Calu3 (cell line): ENCODE measurements around the gene CTNNBIP1. TPM values are rescaled to one million over a fixed set of nuclear protein-coding genes. Genes with fewer than 3 reads are reported as not detected.

Experiments used
- BruUV-seq: library from RNA; stranded (reverse); fragments of 400-500 nt; replicated peaks from 2 replicates; lab custom pipeline; 2021; lab: Mats Ljungman, UMichigan
- CTCF ChIA-PET: fragments of 300-600 bp; sonication (Branson Sonifier 250); formaldehyde crosslinking; loops from one replicate; lab custom pipeline; 2022; ENCODE audit warnings: antibody characterized with exemption; lab: Charles Lee
- DNase-seq: peaks from one replicate; pipeline ENCODE4 v3.0.0; 2022
- H3K27ac Mint-ChIP-seq: one replicate; pipeline ENCODE4 v1.8.0; 2022; ENCODE audit warnings: mixed read lengths; ENCODE audit not compliant: unreplicated experiment
- H3K27me3 Mint-ChIP-seq: one replicate; pipeline ENCODE4 v1.8.0; 2022; ENCODE audit warnings: mixed read lengths; ENCODE audit not compliant: unreplicated experiment
- H3K36me3 Mint-ChIP-seq: one replicate; pipeline ENCODE4 v1.8.0; 2022; ENCODE audit warnings: mild to moderate bottlenecking, moderate library complexity, mixed read lengths; ENCODE audit not compliant: insufficient read depth, unreplicated experiment
- H3K4me1 Mint-ChIP-seq: one replicate; pipeline ENCODE4 v1.8.0; 2022; ENCODE audit warnings: mild to moderate bottlenecking, low read depth, mixed read lengths; ENCODE audit not compliant: unreplicated experiment
- H3K4me3 Mint-ChIP-seq: one replicate; pipeline ENCODE4 v1.8.0; 2022; ENCODE audit warnings: mild to moderate bottlenecking, low read depth, moderate library complexity, mixed read lengths; ENCODE audit not compliant: unreplicated experiment
- H3K9me3 Mint-ChIP-seq: one replicate; pipeline ENCODE4 v1.8.0; 2022; ENCODE audit warnings: low read depth, mixed read lengths; ENCODE audit not compliant: unreplicated experiment
- intact Hi-C: fragments of 100-400 bp; cut with micrococcal nuclease; formaldehyde crosslinking; loops from one replicate; pipeline ENCODE4 v1.10.0; 2022; ENCODE audit not compliant: unreplicated experiment
- total RNA-seq: library from RNA; stranded (reverse); gene quantifications from 2 replicates; pipeline ENCODE4 v1.2.3, GENCODE V29; 2022
- TF ChIP-seq, protein P1 (sequence below): fragments of 200-600 bp; IDR thresholded peaks from one replicate; pipeline ENCODE4 v1.8.0; 2022; ENCODE audit warnings: antibody characterized with exemption; ENCODE audit not compliant: unreplicated experiment

CTNNBIP1 gene
- total RNA-seq, 1 experiment from 2014 or later: 11.8 TPM

DNA sequence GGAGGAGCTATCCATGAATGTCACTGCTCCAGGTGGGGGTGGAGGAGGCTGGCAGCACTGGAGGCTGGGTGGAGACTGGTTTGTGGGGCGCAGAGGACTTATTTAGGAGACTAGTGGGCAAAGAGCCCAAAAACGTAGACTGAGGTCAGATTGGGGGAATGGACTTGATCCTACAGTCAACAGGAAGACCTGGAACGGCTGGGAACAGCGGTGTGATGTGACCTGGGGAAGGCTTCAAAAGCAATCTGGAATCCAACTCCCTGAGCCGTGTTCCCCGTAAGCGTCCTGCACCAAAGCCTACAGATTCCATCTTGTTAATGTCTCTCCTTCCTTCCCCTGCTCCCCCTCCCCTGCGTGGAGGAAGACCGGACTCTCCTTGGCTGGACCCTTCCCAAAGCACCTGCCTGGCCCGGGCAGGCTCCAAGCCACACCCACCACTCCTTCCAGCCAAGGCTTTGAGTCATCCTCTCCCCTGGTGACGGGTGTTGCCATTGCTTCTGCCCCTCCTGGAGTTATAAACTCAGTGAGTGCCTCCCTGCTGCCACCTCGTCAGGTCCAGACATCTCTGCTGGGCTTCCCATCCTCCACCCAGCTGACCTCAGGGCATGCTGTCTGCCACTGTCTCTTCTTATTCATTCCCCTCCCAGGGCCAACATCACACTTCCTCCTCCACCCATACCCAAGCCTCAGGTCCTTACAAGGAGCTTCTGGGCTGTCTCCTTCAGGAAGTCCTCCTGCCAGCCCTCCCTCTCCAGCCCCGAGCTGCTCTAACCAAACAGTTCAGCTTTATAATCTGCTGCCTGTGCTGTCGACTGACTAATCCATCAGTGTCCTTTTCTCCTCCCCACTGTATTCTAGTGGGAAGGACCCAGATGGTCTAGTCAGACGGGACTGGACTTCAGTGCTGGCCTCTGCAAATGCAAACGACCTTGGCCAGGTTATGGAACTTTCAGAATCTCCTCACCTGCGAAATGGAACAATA, 84.7 kb downstream of the CTNNBIP1 start:
- CTCF ChIA-PET: interaction anchor here (0.5 to 0.7 kb wide), 2 partner anchors 40 to 198 kb away, joined by 3 to 4 read pairs; no protein-coding TSS in a partner anchor
- DNase-seq: peak; percentile 82

DNA sequence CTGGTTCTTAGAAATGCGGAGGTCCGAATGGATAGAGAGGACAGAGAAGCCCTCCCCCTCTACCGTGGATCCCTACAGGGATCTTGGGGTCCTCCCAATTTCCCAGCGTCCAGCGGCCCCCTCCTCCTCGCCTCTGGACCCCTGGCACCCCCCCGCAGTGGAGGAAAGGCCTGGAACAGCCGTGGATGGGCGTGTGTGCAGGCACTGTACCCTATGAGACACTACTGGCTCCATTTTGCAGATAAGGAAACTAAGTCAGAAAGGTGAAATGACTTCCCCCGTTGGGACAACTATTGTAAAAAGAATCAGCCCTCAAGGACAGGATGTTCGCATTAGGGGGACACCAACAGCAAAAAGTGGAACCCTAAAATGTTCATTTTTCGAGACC, 85.4 kb downstream of the CTNNBIP1 start:
- CTCF ChIA-PET: no interaction called here
- Mint-ChIP-seq H3K9me3 (no peaks in the 10 kb centered on the region), H3K27ac (peak overlapping the region; percentile 79), H3K4me1 (peaks cover 19% of the 10 kb centered on the region), H3K27me3 (no peaks in the 10 kb centered on the region), H3K36me3 (peaks cover 35% of the 10 kb centered on the region), H3K4me3 (peak overlapping the region; percentile 77)
- intact Hi-C loops: loop anchor here (5.0 kb wide), 1 partner anchor 43 kb away; no protein-coding TSS in a partner anchor
- TF ChIP-seq, protein P1, sequence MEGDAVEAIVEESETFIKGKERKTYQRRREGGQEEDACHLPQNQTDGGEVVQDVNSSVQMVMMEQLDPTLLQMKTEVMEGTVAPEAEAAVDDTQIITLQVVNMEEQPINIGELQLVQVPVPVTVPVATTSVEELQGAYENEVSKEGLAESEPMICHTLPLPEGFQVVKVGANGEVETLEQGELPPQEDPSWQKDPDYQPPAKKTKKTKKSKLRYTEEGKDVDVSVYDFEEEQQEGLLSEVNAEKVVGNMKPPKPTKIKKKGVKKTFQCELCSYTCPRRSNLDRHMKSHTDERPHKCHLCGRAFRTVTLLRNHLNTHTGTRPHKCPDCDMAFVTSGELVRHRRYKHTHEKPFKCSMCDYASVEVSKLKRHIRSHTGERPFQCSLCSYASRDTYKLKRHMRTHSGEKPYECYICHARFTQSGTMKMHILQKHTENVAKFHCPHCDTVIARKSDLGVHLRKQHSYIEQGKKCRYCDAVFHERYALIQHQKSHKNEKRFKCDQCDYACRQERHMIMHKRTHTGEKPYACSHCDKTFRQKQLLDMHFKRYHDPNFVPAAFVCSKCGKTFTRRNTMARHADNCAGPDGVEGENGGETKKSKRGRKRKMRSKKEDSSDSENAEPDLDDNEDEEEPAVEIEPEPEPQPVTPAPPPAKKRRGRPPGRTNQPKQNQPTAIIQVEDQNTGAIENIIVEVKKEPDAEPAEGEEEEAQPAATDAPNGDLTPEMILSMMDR: no peak
- no TSS peak for BruUV-seq
- no peak for DNase-seq

More for the DNA sequence above, 84.7 kb downstream of the CTNNBIP1 start:
- Mint-ChIP-seq H3K4me1 (peaks cover 19% of the 10 kb centered on the region), H3K27me3 (no peaks in the 10 kb centered on the region), H3K4me3 (peak overlapping the region; percentile 77), H3K9me3 (no peaks in the 10 kb centered on the region), H3K27ac (peak overlapping the region; percentile 79), H3K36me3 (peaks cover 35% of the 10 kb centered on the region)
- TF ChIP-seq, protein P1: no peak
- intact Hi-C loops: loop anchor here (5.0 kb wide), 1 partner anchor 42 kb away; no protein-coding TSS in a partner anchor
- no TSS peak for BruUV-seq

DNA sequence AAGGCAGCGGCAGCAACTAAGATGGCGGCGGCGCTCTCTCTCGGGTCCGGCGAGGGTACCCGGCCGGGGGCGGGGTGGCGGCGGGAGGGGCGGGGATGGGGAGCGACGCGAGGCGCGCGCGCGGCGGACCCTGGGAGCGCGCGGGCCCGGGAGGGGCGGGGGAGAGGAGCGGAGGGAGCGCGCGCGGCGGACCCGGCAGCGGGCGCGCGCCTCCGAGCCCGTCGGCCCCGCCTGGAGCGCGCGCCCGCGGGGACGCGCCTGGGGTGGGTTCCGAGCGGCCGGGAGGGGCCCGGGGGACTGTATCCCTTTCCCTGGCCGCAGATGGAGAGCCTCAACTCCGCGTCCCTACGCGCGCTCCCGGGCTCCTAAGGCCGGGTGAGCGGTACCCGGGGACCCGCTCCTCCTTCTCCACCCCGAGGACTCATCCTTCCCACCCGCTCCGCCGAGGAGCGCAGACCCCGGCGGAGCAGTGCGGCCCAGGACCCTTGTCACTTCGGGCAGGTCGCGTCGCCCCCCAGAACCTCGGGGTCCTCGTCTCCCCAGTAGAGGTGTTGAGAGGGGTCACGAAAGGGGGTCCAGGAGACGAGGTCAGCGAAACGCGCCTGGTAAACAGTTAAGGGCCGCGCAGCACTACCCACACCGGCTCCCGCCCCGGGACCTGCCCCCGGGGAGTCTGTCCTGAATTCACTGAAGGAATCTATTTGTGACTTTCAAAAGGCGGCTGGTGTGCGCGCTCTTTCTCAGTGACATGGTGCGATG, 85.9 kb downstream of the CTNNBIP1 start, which contains the start of gene CLSTN1:
TSS of gene CLSTN1 (minus strand) at position 23 of the 759 bp plus-strand sequence. CDS start 232 bp downstream, outside the sequence.
- no peaks in the 10 kb centered on the region for H3K9me3 Mint-ChIP-seq
- TF ChIP-seq, protein P1: no peak
- CTCF ChIA-PET: no interaction called here
- peaks cover 35% of the 10 kb centered on the region for H3K36me3 Mint-ChIP-seq
- peaks cover 19% of the 10 kb centered on the region for H3K4me1 Mint-ChIP-seq
- intact Hi-C loops: no loop called here
- DNase-seq: peak; percentile 84
- BruUV-seq: no TSS peak
- H3K27me3 Mint-ChIP-seq: no peaks in the 10 kb centered on the region
- H3K27ac Mint-ChIP-seq: peak within 1 kb of the TSS; percentile 79
- H3K4me3 Mint-ChIP-seq: peak within 1 kb of the TSS; percentile 77

DNA sequence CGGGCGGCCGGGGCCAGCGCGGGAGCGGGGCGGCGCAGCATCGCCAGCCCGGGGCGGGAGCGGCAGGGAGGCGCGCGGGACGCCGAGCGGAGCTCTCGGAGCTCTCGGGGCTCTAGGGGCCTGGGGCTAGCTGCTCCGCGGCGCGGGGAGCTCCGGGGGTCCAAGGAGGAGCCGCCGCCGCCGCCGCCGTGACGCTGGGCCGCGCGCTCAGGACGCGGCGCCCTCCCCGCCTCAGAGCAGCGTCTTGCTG, 86.5 kb downstream of the CTNNBIP1 start:
- no peak overlapping the region for H3K27ac Mint-ChIP-seq
- DNase-seq: no peak
- CTCF ChIA-PET: no interaction called here
- BruUV-seq: no TSS peak
- no peaks in the 10 kb centered on the region for H3K27me3 Mint-ChIP-seq
- H3K9me3 Mint-ChIP-seq: no peaks in the 10 kb centered on the region
- peaks cover 35% of the 10 kb centered on the region for H3K36me3 Mint-ChIP-seq
- peak overlapping the region; percentile 77 for H3K4me3 Mint-ChIP-seq
- H3K4me1 Mint-ChIP-seq: peaks cover 19% of the 10 kb centered on the region
- TF ChIP-seq, protein P1: no peak
- intact Hi-C loops: no loop called here
